ENCODE data around the gene SPSB3.

- TF ChIP-seq CTCF (IDR thresholded peaks at IDR 0.05) (no peak), POLR2A (IDR thresholded peaks at IDR 0.05) (peak in 1 of 3 donors; percentile 25)
Measured at GRCh38 chr16:1771188-1771863, 11.0 kb downstream of the SPSB3 start, which contains the start of gene NME3.
